GM21390 (cell line): ENCODE data around the gene NDUFA13.

ENCODE experiments used
- ATAC-seq: cut with Tn5 transposase; IDR thresholded peaks from one replicate; pipeline ENCODE4 v1.9.1; 2021; ENCODE audit not compliant: unreplicated experiment

The NDUFA13 gene

DNA sequence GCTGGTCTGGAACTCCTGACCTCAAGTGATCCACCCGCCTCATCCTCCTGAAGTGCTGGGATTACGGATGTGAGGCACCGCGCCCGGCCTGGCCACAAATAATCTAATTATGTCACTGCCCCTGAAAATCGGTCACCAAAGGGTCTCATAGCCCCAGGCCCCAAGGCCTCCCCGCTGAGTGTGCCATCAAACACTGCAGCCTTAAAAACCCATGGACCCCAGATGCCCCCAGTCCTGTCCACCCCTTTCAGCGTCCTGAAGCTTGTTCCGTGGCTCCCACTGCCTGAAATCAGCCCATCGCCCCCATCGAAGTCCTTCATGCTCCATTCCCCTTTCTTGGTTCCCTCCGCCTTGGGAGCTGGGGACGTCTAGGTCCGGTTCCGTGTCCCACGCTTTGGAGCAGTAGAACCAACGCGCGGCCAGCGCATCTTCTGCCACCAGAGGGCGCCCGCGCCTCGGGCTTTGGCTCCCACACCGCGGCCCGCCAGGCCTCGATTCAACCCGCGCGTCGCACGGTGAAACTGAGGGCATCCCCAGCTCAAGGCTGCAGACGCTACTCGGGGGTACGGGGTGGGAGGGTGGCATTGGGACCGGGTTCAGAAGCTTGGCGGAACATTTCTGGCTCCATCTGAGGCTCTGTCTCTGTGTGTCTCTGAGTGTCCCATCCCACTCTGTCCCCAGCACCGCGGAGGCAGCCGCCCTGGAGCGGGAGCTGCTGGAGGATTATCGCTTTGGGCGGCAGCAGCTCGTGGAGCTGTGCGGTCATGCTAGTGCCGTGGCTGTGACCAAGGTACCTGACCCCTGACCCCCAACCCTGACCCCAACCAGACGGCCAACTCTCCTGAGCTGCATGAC, 16.2 kb downstream of the NDUFA13 start:
- ATAC-seq = no peak

DNA sequence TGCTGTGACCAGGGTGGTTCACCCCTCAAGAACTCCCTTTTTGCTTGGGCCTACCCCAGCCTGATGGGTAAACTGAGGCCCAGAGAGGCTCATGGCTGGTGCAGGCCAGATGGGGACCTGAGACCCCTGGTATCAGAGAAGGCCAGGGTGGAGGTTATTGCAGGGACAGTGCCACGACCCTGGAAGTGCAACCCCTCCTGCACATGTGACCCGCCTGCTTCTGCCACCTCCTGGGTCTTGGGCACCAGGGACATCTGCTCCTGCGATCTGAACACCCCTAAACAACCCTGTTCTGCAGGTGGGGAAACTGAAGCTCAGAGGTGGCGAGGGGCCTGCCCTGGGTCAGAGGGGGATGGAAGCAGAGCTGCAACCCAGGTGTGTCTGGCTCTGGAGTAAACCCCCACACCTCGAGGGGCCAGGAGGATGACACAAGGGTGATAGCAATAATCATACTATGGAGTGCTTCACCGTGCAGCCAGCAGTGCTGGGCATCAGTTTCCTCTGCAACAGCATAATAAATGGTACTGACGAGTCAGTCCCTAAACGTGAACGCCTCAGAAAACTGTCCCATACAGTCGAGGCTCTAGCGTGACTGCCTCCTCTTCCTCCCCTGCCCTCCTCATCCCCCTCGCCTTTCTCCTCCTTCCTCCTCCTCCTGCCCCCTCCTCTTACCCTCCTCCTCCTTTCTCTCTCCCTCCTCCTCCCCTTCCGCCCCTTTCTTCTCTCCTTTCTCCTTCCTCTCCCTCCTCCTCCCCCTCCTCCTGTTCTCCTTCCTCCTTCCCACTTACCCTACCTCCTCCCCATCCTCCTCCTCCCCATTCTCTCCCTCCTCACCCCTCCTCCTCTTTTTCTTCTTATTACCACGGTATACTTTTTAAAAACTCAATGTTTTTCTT, 17.0 kb downstream of the NDUFA13 start:
- no peak for ATAC-seq

DNA sequence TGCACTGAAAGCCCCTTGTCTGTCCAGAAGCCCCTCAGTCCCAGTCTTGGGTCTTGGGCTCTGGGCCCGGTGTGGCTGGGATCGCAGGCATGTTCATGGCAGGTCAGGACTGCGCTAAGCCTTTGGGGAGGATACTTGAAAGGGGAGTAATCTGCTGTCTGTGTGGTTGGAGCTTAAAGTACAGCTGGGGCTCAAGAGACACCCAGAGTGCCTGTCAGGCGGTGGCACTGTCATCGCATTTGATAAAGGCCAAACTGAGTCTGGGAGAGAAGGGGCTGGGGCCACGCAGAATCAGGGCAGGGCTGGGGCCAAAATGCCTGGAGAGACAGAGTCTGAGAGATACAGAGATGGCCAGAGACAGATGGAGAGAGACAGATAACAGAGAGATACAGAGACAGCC, 17.8 kb downstream of the NDUFA13 start:
- ATAC-seq = no peak

DNA sequence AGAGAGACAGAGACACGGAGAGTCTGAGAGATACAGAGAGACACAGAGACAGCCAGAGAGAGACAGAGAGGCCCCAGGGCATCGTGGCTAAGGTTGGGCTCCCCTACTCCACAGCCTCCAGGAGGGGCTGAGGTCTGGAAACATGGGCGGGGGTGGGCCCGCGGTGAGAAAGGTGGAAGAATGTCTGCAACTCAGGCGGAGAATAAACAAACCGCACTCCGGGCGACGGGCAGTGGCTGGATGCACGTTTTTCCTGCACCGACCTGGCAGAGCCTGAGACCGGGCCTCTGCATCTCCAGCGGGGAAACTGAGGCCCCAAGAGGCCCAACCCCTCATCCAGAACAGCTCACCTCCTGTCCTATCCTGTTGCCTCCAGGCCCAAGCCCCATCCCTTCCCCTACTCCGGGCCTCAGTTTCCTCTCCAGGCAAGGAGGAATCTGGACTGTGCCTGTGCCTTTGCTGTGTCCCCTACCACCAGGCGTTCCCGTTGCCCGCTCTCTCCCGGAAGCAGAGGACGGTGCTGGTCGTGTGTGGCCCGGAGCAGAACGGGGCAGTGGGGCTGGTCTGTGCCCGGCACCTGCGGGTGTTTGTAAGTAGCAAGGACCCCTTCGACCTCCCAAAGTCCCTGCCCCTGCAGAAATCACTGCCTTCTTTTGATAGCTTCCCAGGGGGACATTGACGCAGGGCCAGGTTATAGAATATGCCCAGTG, 18.7 kb downstream of the NDUFA13 start:
- no peak for ATAC-seq

DNA sequence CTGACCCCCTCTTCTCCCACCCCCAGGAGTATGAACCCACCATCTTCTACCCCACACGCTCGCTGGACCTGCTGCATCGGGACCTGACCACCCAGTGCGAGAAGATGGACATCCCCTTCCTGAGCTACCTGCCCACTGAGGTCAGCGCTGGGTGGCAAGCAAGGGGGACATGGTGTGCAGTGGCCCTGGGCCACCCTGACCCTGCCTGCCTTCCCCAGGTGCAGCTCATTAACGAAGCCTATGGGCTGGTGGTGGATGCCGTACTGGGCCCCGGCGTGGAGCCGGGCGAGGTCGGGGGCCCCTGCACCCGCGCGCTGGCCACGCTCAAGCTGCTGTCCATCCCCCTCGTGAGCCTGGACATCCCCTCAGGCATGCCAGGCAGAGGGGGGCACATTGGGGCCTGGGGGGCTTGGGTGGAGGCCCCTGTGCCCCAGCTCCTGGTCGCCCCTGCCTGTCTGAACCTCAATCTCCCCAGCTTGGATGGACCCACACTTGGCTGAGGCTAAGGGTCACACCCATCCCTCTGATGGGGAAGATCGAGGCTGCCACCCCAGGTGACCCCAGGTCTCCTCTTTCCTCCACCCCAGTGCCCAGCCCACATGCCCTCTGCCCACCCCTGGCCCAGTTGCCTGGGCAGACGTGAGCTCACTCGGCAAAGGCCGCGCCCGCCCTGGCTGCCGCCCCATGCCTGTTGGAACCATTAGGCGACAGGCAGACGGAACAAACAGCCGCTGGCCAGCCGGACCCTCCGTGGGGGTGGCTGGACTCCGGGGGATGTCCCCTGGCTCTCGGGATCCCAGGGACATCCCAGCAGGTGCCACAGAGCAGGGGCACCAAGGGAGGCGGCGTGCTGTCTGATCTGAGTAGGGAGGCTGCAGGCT, 19.5 kb downstream of the NDUFA13 start:
- ATAC-seq = no peak

DNA sequence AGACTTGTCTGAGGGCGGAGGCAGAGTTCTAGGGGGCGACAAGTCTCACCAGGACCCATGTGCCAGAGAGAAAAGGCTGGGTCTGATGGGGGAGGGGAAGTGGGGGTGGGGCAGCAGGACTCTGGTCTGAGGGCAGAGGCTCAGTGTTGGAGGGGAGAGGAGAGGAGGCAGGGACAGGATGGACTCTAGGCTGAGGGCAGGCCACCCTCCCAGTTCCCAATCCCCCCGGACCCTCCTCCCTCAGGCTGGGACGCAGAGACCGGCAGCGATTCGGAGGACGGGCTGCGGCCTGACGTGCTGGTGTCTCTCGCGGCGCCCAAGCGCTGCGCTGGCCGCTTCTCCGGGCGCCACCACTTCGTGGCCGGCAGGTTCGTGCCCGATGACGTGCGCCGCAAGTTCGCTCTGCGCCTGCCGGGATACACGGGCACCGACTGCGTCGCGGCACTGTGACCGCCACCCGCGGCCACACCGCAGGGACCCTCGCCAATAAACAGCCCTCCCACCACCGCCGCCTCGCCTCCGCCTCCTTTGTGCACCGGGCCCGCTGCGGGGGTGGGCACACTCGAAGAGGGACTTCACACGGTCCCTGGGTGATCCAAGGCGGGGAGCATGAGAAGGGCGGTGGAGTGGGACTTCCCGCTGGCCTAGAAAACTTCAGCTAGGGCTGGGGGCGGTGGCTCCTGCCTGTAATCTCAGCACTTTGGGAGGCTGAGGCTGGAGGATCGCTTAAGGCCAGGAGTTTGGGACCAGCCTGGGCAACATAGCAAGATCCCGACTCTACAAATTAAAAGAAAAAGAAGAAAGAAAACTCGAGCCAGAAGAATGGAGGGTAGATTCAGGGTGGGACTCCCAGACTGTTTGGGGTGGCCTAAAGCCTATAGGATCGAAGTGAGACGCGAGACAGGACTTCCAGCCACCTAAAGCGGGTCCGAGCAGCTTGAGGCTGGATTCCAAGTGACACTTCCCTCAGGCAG, 21.3 kb downstream of the NDUFA13 start:
- no peak for ATAC-seq

DNA sequence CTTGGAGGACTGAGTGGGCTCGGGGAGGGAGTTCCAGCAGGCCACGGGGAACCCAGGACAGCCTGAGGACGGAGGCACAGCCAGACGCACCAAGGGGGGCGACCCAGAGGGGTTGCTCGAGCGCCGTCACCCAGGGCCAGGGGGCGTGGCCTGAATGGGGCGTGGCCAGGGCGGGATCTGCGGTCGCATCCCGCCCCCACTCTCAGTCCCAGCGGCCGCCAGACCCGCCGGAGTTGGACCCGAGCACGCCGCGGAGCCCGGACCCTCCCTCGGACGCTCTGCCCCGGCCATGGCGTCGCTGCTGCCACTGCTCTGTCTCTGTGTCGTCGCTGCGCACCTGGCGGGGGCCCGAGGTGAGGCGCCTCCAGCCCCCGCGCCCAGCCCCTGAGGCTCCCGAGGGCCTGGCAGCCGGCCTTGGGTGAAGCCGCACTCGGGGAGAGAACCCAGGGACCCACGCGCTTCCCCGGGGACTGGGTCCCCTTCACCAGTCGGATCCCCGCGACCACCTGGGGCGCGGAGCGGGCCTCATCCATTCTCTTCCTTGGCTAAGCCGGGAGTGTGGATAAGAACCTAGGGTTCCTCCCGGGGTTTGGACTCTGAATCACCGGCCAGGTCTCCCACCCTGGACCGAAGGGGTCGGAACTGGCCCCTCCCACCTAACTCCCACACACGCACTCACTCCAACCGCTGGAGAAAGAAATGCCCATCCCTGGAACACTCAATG, 22.2 kb downstream of the NDUFA13 start, which contains the start of gene CILP2:
Gene CILP2, plus strand, starts transcription at position 205 of the 724 bp plus-strand sequence. Its CDS starts 85 bp downstream, at position 290.
- ATAC-seq = no peak

DNA sequence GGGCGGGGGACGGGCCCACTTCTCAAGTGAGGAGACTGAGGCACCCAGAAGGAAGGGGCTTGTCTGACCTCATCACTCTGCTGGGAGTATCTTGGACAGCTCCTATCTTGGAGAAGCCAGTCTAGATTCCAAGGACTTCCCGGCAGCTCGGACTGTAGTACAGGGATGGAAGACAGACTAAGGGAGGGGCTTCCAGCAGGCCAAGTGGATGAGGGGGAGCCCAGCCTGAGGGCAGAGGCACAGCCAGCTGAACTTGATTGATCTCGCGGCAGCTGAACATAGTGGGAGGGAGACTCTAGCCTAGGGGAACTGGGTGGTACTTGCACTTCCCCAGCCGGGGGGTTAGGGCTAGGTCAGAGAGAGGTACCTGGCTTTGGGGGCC, 22.8 kb downstream of the NDUFA13 start:
- no peak for ATAC-seq

DNA sequence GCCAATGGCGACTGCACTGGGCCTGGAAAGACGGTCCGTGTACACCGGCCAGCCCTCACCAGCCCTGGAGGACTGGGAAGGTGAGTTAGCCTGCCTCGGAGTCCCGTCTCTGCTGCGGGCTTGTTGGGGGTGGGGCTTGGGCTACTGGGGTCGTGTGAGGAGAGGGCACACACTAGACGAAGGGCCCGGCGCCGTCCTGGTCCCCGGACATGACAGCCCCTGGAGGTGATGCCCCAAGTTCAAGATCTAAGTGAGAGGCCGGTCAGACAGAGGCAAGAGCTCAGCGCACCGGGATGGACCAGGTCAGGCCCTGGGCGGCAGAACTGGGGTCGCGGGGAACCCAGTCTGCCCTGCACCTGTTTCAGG, 23.7 kb downstream of the NDUFA13 start:
- ATAC-seq = no peak

DNA sequence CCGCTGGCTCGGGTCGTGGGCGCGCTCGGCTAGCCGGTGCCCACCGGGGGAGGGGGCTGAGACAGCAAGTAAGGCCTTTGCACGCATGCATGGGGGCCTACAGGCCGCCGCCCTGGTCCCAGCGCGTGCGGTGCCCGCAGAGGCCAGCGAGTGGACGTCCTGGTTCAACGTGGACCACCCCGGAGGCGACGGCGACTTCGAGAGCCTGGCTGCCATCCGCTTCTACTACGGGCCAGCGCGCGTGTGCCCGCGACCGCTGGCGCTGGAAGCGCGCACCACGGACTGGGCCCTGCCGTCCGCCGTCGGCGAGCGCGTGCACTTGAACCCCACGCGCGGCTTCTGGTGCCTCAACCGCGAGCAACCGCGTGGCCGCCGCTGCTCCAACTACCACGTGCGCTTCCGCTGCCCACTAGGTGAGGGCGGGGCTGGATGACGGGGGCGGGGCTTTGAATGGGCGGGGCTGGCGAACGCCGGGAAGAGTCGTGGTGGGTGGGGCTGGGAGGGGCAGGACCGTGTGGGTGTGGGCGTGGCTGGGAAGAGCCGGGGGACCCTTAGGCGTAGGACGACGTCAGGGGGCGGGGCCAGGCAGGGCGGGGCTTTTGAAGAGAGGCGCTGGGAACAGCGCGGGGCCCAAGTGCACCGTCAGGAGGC, 24.2 kb downstream of the NDUFA13 start:
- no peak for ATAC-seq

DNA sequence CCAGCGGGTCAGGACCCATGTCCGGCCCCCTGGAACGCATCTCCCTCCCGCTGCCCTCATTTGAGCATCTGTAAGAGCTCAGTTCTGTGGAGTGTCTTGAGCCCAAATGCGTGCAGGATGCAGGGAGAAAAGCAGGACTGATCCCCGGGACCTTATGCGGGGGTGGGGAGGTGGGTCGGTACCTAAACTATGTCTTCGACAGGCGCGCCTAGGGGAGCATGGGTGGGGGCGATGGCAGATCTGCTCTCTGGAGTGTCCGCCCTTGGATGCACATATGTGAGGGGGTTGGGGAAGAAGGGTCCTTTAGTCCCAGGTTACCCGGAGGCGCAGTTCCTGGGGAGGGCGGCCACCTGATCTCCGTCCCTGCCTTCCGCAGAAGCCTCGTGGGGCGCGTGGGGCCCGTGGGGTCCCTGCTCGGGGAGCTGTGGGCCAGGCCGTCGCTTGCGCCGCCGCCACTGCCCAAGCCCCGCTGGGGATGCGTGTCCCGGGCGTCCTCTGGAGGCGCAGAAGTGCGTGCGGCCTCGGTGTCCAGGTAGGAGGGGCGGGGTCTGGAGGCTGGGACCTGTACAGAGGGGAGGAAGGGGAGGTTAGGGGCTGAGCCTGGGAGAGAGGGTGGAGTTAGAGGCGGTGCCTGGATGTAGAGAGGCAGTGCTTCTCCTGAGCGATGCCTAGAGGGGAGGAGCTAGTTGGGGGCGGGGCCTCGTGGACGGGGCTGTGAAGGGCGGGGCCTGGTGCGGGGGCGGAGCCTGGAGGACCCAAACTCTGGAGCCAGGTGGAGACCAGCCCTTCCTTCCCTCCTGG, 24.9 kb downstream of the NDUFA13 start:
- ATAC-seq = peak; percentile 58

DNA sequence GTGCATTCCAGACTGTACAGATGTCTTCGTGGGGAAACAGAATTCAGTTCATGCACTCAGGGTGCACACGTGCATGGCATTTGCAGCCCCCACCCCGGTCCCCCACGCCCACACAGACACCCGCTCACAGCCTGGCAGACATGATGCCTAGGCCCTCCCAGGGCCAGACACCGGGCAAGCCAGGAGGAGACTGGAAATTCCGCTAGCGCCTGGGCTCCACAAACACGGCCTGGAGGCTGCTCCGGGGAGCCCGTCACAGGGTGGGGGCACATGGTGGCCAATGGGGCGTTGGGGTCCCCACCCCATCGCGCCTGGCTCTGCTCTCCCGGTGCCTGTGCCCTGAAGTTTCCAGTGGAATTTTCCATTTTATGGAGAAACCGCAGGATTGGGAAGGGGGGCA, 25.6 kb downstream of the NDUFA13 start:
- ATAC-seq = no peak

DNA sequence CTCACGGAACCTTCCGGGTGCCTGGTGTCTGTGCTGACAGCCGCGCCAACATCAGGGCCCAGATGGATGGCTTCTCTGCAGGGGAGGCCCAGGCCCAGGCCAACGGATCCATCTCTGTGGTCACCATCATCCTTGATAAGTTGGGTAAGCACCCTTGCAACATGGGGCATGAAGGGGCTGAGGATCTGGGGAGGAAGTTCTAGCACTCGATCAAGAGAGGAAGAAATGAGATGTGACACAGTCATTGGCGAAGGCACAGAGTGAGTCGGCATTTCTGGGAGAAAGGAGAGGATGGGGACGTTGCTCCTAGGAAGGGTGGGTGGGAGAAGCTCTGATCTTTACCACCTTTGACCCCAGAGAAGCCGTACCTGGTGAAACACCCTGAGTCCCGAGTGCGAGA, 26.5 kb downstream of the NDUFA13 start:
- ATAC-seq = no peak

DNA sequence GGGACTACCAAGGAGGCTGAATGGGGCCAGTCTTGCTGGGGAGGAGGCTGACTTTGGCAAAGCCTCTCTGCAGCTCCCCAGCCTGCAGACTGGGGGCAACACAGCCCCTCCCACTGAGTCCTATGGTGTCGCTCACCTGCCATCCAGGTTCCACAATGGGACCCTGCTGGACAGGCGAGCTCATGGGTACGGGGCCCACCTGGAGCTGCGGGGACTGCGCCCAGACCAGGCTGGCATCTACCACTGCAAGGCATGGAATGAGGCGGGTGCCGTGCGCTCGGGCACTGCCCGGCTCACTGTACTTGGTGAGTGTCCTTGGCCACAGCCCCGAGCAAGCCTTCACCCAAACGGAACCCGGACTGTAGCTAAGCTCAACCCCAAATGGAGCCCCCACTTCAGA, 27.1 kb downstream of the NDUFA13 start:
- ATAC-seq = no peak

DNA sequence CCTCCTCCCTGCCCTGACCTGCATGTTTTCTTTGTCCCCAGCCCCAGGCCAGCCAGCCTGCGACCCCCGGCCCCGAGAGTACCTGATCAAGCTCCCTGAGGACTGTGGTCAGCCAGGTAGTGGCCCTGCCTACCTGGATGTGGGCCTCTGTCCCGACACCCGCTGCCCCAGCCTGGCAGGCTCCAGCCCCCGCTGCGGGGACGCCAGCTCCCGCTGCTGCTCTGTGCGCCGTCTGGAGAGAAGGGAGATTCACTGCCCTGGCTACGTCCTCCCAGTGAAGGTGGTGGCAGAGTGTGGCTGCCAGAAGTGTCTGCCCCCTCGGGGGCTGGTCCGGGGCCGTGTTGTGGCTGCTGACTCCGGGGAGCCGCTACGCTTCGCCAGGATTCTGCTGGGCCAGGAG, 27.6 kb downstream of the NDUFA13 start:
- ATAC-seq = no peak

DNA sequence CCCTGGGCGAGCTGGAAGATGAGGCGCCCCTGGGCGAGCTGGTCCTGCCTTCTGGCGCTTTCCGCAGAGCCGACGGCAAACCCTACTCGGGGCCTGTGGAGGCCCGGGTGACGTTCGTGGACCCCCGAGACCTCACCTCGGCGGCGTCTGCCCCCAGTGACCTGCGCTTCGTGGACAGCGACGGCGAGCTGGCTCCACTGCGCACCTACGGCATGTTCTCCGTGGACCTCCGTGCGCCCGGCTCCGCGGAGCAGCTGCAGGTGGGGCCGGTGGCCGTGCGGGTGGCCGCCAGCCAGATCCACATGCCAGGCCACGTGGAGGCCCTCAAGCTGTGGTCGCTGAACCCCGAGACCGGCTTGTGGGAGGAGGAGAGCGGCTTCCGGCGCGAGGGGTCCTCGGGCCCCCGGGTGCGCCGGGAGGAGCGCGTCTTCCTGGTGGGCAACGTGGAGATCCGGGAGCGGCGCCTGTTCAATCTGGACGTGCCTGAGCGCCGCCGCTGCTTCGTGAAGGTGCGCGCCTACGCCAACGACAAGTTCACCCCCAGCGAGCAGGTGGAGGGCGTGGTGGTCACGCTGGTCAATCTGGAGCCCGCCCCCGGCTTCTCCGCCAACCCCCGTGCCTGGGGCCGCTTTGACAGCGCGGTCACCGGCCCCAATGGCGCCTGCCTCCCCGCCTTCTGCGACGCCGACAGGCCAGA, 28.4 kb downstream of the NDUFA13 start:
- no peak for ATAC-seq
